IMR-90 (cell line): ENCODE measurements around the gene MSI2. TPM values are rescaled to one million over a fixed set of nuclear protein-coding genes. Genes with fewer than 3 reads are reported as not detected.

Source experiments
- ATAC-seq: fragments of 200-7000 bp; cut with Tn5 transposase; 2 replicates; pipeline ENCODE4 v1.9.1; 2020; ENCODE audit warnings: low read depth, mild to moderate bottlenecking, moderate library complexity
- BruUV-seq: library from RNA; stranded (reverse); fragments of 400-500 nt; replicated peaks from 2 replicates; lab custom pipeline; 2021; lab: Mats Ljungman, UMichigan
- CTCF ChIA-PET: fragments of 300-600 bp; formaldehyde crosslinking; extraction: SDS; loops from one replicate; lab custom pipeline; 2021; ENCODE audit warnings: antibody characterized with exemption; lab: Yijun Ruan, JAX
- POLR2A ChIA-PET: fragments of 300-600 bp; sonication (Branson Sonifier 250); formaldehyde crosslinking; loops from one replicate; lab custom pipeline; 2022; ENCODE audit warnings: antibody characterized with exemption; ENCODE audit not compliant: unreplicated experiment; lab: Charles Lee
- DNase-seq: peaks from one replicate; pipeline ENCODE4 v3.0.0; 2013
- H2AFZ ChIP-seq: replicated peaks from 2 replicates; pipeline ENCODE3; 2013; ENCODE audit warnings: low read length, mild to moderate bottlenecking; ENCODE audit not compliant: poor library complexity
- H2AK5ac ChIP-seq: 2 replicates; pipeline ENCODE4 v1.6.1; 2013; ENCODE audit warnings: low read depth, low read length, inconsistent platforms
- H2AK9ac ChIP-seq: replicated peaks from 2 replicates; pipeline ENCODE3; 2013; ENCODE audit warnings: mild to moderate bottlenecking, low read depth, low read length, moderate library complexity; ENCODE audit not compliant: poor library complexity
- H2BK120ac ChIP-seq: 2 replicates; pipeline ENCODE4 v1.6.1; 2013; ENCODE audit warnings: low read depth, low read length, inconsistent platforms
- H2BK15ac ChIP-seq: 3 replicates; pipeline ENCODE4 v1.6.1; 2013; ENCODE audit warnings: low read depth, low read length, inconsistent platforms
- H2BK20ac ChIP-seq: 2 replicates; pipeline ENCODE4 v1.6.1; 2013; ENCODE audit warnings: low read depth, mild to moderate bottlenecking, inconsistent platforms, low read length, moderate library complexity
- H2BK5ac ChIP-seq: 2 replicates; pipeline ENCODE4 v1.6.1; 2013; ENCODE audit warnings: mild to moderate bottlenecking, low read depth, low read length, inconsistent platforms; ENCODE audit not compliant: poor library complexity, severe bottlenecking
- H3K14ac ChIP-seq: replicated peaks from 2 replicates; pipeline ENCODE4 v1.6.1; 2013; ENCODE audit warnings: low read depth, low read length, inconsistent platforms
- H3K18ac ChIP-seq: 2 replicates; pipeline ENCODE4 v1.6.1; 2013; ENCODE audit warnings: low read depth, low read length, control low read depth
- H3K23ac ChIP-seq: 2 replicates; pipeline ENCODE4 v1.6.1; 2013; ENCODE audit warnings: low read depth, low read length, inconsistent platforms
- H3K27ac ChIP-seq: 2 replicates; pipeline ENCODE4 v1.5.1; 2013; ENCODE audit warnings: mild to moderate bottlenecking, control low read depth, low read length; ENCODE audit not compliant: insufficient read depth
- H3K27me3 ChIP-seq: 2 replicates; pipeline ENCODE4 v1.6.1; 2013; ENCODE audit warnings: low read length; ENCODE audit not compliant: control insufficient read depth, insufficient read depth
- H3K36me3 ChIP-seq: 2 replicates; pipeline ENCODE4 v1.6.1; 2013; ENCODE audit warnings: low read length, mixed read lengths; ENCODE audit not compliant: control insufficient read depth, insufficient read depth
- H3K4ac ChIP-seq: 2 replicates; pipeline ENCODE4 v1.6.1; 2013; ENCODE audit warnings: low read depth, low read length, inconsistent platforms
- H3K4me1 ChIP-seq: 2 replicates; pipeline ENCODE4 v1.6.1; 2013; ENCODE audit warnings: low read length, mixed read lengths; ENCODE audit not compliant: control insufficient read depth, insufficient read depth
- H3K4me2 ChIP-seq: 2 replicates; pipeline ENCODE4 v1.6.1; 2013; ENCODE audit warnings: low read depth, mild to moderate bottlenecking, control low read depth, low read length, moderate library complexity
- H3K4me3 ChIP-seq: 2 replicates; pipeline ENCODE4 v1.5.1; 2013; ENCODE audit warnings: low read depth, mild to moderate bottlenecking, control low read depth, low read length, moderate library complexity; ENCODE audit not compliant: insufficient read depth
- H3K56ac ChIP-seq: 2 replicates; pipeline ENCODE4 v1.6.1; 2013; ENCODE audit warnings: low read length, inconsistent platforms; ENCODE audit not compliant: insufficient read depth; ENCODE audit errors: extremely low read depth
- H3K79me1 ChIP-seq, 2 experiments: 2 replicates each; pipeline ENCODE4 v1.6.1; 2013; ENCODE audit warnings: low read length in 2 of 2, inconsistent platforms in 1 of 2, low read depth in 1 of 2
- H3K9ac ChIP-seq: 2 replicates; pipeline ENCODE4 v1.6.1; 2013; ENCODE audit warnings: low read depth, low read length, control low read depth
- H3K9me1 ChIP-seq: 2 replicates; pipeline ENCODE4 v1.6.1; 2013; ENCODE audit warnings: low read length, inconsistent platforms; ENCODE audit not compliant: insufficient read depth
- H3K9me3 ChIP-seq: 2 replicates; pipeline ENCODE4 v1.6.1; 2013; ENCODE audit warnings: low read length; ENCODE audit not compliant: control insufficient read depth, insufficient read depth
- H4K20me1 ChIP-seq: 2 replicates; pipeline ENCODE4 v1.6.1; 2013; ENCODE audit warnings: low read length, inconsistent platforms; ENCODE audit not compliant: insufficient read depth
- H4K5ac ChIP-seq: 2 replicates; pipeline ENCODE4 v1.6.1; 2013; ENCODE audit warnings: mild to moderate bottlenecking, low read depth, low read length, control low read depth
- H4K8ac ChIP-seq, 2 experiments: 2 replicates each; pipeline ENCODE4 v1.6.1; 2013; ENCODE audit warnings: low read depth in 2 of 2, low read length in 2 of 2, control low read depth in 1 of 2, inconsistent platforms in 1 of 2
- H4K91ac ChIP-seq: 2 replicates; pipeline ENCODE4 v1.6.1; 2013; ENCODE audit warnings: low read depth, low read length, inconsistent platforms; ENCODE audit not compliant: insufficient read depth
- FOS ChIP-seq: fragments of 150-350 bp; IDR thresholded peaks from 2 replicates; pipeline ENCODE4 v1.6.1; 2016; ENCODE audit warnings: low read depth, low read length
- WGBS, 2 experiments: methylation state at CpG; one replicate each; pipeline versions ENCODE4 v1.1.5 to v1.1.7; 2013; ENCODE audit warnings: missing lambda C conversion rate in 2 of 2; ENCODE audit not compliant: insufficient read length in 1 of 2; ENCODE audit errors: extremely low coverage in 2 of 2; 5-methylcytosine and 5-hydroxymethylcytosine counted together
- dilution Hi-C: fragments of 300-500 bp; cut with HindIII; formaldehyde crosslinking; loops from one replicate; pipeline ENCODE4 v1.14.3; 2018; ENCODE audit warnings: low sequenced_read_pairs; ENCODE audit not compliant: unreplicated experiment
- in situ Hi-C: fragments of 300-500 bp; cut with MboI; formaldehyde crosslinking; loops from 3 replicates; pipeline ENCODE4 v1.14.3; 2019; ENCODE audit warnings: low sequenced_read_pairs, inconsistent platforms, mixed read lengths
- intact Hi-C: fragments of 100-400 bp; cut with micrococcal nuclease; formaldehyde crosslinking; loops from 2 replicates; pipeline ENCODE4 v1.10.0; 2022
- polyA plus RNA-seq, 3 experiments: library from polyadenylated mRNA; depleted of rRNA; stranded (reverse); fragments of >200 nt; gene quantifications; 2 replicates each; pipeline ENCODE4 v1.2.3, GENCODE V29; 2012; ENCODE audit warnings: low replicate concordance in 1 of 3
- total RNA-seq: library from RNA; depleted of rRNA; stranded (reverse); fragments of >200 nt; gene quantifications from 2 replicates; pipeline ENCODE4 v1.2.3, GENCODE V29; 2012
- TF ChIP-seq, protein P1 (sequence below): fragments of 150-350 bp; IDR thresholded peaks from 2 replicates; pipeline ENCODE4 v1.6.1; 2016; ENCODE audit warnings: low read depth, mild to moderate bottlenecking, low read length, moderate library complexity, borderline replicate concordance

The MSI2 gene
- total and polyA plus RNA-seq, 2 of the 4 experiments (the other 2 are of a cell fraction): 13.0 to 16.0 TPM

DNA sequence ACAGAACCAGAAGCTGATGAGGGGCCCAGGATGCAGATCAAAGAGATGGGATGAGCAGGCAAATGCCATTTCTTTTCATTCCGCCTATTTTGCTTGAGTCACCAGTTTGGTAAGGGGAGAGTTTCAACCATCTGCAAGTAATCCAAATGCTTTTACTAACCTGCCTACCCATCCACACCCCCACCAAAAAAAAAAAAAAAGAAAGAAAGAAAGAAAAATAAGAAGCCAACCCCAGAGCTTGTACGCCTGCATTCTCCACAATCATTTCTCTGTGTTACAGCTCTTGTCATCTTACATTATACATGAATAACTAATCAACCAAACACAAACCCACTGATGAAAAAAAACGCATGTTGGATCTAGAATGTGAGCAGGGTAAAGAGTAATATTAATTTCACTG lies 15.7 kb upstream of the MSI2 start:
- WGBS, 2 experiments: no CpG with 5 or more reads among the region's 3 CpGs
- intact Hi-C loops: loop anchor here (5.0 kb wide), 2 partner anchors 337 to 357 kb away; no protein-coding TSS in a partner anchor
- H3K79me1 ChIP-seq: no peaks in the 10 kb centered on the region
- H3K27ac ChIP-seq: no peak overlapping the region
- DNase-seq (no peak), ATAC-seq (no peak)
- no peaks in the 10 kb centered on the region for H3K36me3 ChIP-seq
- H2AK5ac ChIP-seq: no peak overlapping the region
- no peaks in the 10 kb centered on the region for H3K4me1 ChIP-seq
- H4K91ac ChIP-seq: no peak overlapping the region
- H2AK9ac ChIP-seq: no peak overlapping the region
- H3K27me3 ChIP-seq: peaks cover 19% of the 10 kb centered on the region
- dilution Hi-C loops: no loop called here
- H3K4me2 ChIP-seq: no peak overlapping the region
- H2BK5ac ChIP-seq: no peak overlapping the region
- H3K14ac ChIP-seq: no peak overlapping the region
- peaks cover 4% of the 10 kb centered on the region; the same call in 1 of the 2 replicates for H3K9me1 ChIP-seq
- no peak overlapping the region for H3K18ac ChIP-seq
- no peak overlapping the region for H3K56ac ChIP-seq
- in situ Hi-C loops: loop anchor here (5.0 to 25.0 kb wide), 3 partner anchors 277 to 872 kb away; no protein-coding TSS in a partner anchor
- ChIA-PET POLR2A (no interaction called here), CTCF (no interaction called here)
- H3K9me3 ChIP-seq: no peaks in the 10 kb centered on the region
- H4K8ac ChIP-seq: no peak overlapping the region
- H3K23ac ChIP-seq: no peak overlapping the region
- H4K20me1 ChIP-seq: no peaks in the 10 kb centered on the region
- no peak overlapping the region for H2BK120ac ChIP-seq
- no peak for TF ChIP-seq FOS
- TF ChIP-seq, protein P1, sequence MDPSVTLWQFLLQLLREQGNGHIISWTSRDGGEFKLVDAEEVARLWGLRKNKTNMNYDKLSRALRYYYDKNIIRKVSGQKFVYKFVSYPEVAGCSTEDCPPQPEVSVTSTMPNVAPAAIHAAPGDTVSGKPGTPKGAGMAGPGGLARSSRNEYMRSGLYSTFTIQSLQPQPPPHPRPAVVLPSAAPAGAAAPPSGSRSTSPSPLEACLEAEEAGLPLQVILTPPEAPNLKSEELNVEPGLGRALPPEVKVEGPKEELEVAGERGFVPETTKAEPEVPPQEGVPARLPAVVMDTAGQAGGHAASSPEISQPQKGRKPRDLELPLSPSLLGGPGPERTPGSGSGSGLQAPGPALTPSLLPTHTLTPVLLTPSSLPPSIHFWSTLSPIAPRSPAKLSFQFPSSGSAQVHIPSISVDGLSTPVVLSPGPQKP: no peak
- no peak overlapping the region for H3K4ac ChIP-seq
- no peak overlapping the region for H2BK15ac ChIP-seq
- H3K4me3 ChIP-seq: no peak overlapping the region
- H2BK20ac ChIP-seq: no peak overlapping the region
- H3K9ac ChIP-seq: no peak overlapping the region
- H2AFZ ChIP-seq: no peak overlapping the region
- BruUV-seq: no TSS peak
- H4K5ac ChIP-seq: no peak overlapping the region
